ENCODE data around the gene LAMA2. TPM values are rescaled to one million over a fixed set of nuclear protein-coding genes. Genes with fewer than 3 reads are reported as not detected.

Gene LAMA2
- total and polyA plus RNA-seq, 2 donors from 2014 or later: 2.2 to 20.8 TPM

DNA sequence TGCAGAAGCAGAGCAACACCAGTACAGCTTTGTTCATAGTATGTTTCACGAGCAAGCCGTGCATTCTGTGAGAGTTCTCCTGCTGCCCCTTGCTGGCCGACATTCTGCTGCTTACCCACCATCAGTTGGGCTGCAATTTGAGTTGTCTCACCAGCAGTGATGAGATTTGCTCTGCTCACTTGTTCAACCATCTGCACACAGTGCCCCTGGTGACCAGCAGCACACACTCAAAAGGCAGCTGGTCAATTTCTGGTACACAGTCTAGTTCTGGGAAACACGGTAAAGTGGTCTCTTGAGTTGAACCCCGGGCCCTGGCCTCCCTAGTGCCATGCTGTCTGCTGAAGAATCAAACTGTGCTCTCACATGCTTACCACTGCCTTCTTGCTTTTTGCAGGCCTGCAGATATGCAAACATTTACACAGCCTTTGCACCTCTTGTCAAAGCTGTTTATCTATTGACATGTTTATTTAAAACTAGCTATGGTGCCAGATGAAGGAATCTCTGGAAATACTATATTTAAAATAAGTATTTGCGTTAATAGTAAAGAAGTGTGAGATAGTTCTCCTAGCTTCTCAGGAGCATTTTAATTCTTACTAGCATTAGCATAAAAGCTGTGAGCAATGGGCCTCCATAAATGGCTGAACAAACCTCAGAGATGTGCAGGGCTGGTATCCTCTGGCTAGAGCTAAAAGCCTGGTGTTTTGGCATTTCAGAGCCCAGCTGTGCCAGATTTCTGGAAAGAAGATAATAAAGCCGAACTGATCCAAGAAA is 592.7 kb downstream of the LAMA2 start:
- intact Hi-C loops (cut with DNase I): no loop called here
- H3K4me3 ChIP-seq (ENCODE audit: low read length in 3 of 3): no peak overlapping the region
- no peak overlapping the region for H3K9ac ChIP-seq (ENCODE audit: low read length in 3 of 3)
- no peaks in the 10 kb centered on the region for H3K4me1 ChIP-seq (ENCODE audit: control insufficient read depth in 2 of 3, insufficient read depth in 2 of 3, low read depth in 1 of 3, low read length in 3 of 3)
- no peak overlapping the region for H3K27ac ChIP-seq (ENCODE audit: low read depth in 2 of 2, low read length in 2 of 2)
- FAIRE-seq (no peak), DNase-seq (peak in 2 of 5 donors; percentile 7 to 12)
- TF ChIP-seq, protein P1, sequence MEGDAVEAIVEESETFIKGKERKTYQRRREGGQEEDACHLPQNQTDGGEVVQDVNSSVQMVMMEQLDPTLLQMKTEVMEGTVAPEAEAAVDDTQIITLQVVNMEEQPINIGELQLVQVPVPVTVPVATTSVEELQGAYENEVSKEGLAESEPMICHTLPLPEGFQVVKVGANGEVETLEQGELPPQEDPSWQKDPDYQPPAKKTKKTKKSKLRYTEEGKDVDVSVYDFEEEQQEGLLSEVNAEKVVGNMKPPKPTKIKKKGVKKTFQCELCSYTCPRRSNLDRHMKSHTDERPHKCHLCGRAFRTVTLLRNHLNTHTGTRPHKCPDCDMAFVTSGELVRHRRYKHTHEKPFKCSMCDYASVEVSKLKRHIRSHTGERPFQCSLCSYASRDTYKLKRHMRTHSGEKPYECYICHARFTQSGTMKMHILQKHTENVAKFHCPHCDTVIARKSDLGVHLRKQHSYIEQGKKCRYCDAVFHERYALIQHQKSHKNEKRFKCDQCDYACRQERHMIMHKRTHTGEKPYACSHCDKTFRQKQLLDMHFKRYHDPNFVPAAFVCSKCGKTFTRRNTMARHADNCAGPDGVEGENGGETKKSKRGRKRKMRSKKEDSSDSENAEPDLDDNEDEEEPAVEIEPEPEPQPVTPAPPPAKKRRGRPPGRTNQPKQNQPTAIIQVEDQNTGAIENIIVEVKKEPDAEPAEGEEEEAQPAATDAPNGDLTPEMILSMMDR (IDR thresholded peaks at IDR 0.05; ENCODE audit: borderline replicate concordance, extremely low read depth, insufficient read depth): no peak
- no peaks in the 10 kb centered on the region for H3K36me3 ChIP-seq (ENCODE audit: control insufficient read depth in 2 of 3, insufficient read depth in 3 of 3, low read length in 3 of 3)
- no peaks in the 10 kb centered on the region for H3K9me3 ChIP-seq (ENCODE audit: control insufficient read depth in 2 of 3, insufficient read depth in 1 of 3, low read length in 3 of 3)
- no peaks in the 10 kb centered on the region for H3K27me3 ChIP-seq (ENCODE audit: control insufficient read depth, insufficient read depth, low read length)

GRCh38 chr6:129476248-129476564 is 593.3 kb downstream of the LAMA2 start:
- Histone ChIP-seq H3K27me3 (ENCODE audit: control insufficient read depth, insufficient read depth, low read length) (no peaks in the 10 kb centered on the region), H3K4me3 (ENCODE audit: low read length in 3 of 3) (no peak overlapping the region), H3K9ac (ENCODE audit: low read length in 3 of 3) (no peak overlapping the region), H3K9me3 (ENCODE audit: control insufficient read depth in 2 of 3, insufficient read depth in 1 of 3, low read length in 3 of 3) (no peaks in the 10 kb centered on the region), H3K36me3 (ENCODE audit: control insufficient read depth in 2 of 3, insufficient read depth in 3 of 3, low read length in 3 of 3) (no peaks in the 10 kb centered on the region), H3K27ac (ENCODE audit: low read depth in 2 of 2, low read length in 2 of 2) (no peak overlapping the region), H3K4me1 (ENCODE audit: control insufficient read depth in 2 of 3, insufficient read depth in 2 of 3, low read depth in 1 of 3, low read length in 3 of 3) (no peaks in the 10 kb centered on the region)
- intact Hi-C loops (cut with DNase I): no loop called here
- DNase-seq (no peak), FAIRE-seq (no peak)
- TF ChIP-seq, protein P1 (IDR thresholded peaks at IDR 0.05; ENCODE audit: borderline replicate concordance, extremely low read depth, insufficient read depth): no peak

GRCh38 chr6:129476810-129477209 is 593.9 kb downstream of the LAMA2 start:
- Histone ChIP-seq H3K4me3 (ENCODE audit: low read length in 3 of 3) (no peak overlapping the region), H3K4me1 (ENCODE audit: control insufficient read depth in 2 of 3, insufficient read depth in 2 of 3, low read depth in 1 of 3, low read length in 3 of 3) (no peaks in the 10 kb centered on the region), H3K27ac (ENCODE audit: low read depth in 2 of 2, low read length in 2 of 2) (no peak overlapping the region), H3K9me3 (ENCODE audit: control insufficient read depth in 2 of 3, insufficient read depth in 1 of 3, low read length in 3 of 3) (no peaks in the 10 kb centered on the region), H3K36me3 (ENCODE audit: control insufficient read depth in 2 of 3, insufficient read depth in 3 of 3, low read length in 3 of 3) (no peaks in the 10 kb centered on the region), H3K9ac (ENCODE audit: low read length in 3 of 3) (no peak overlapping the region), H3K27me3 (ENCODE audit: control insufficient read depth, insufficient read depth, low read length) (no peaks in the 10 kb centered on the region)
- no peak for DNase-seq
- intact Hi-C loops (cut with DNase I): no loop called here
- FAIRE-seq: no peak
- TF ChIP-seq, protein P1 (IDR thresholded peaks at IDR 0.05; ENCODE audit: borderline replicate concordance, extremely low read depth, insufficient read depth): no peak

- H3K9me3 ChIP-seq (ENCODE audit: control insufficient read depth in 2 of 3, insufficient read depth in 1 of 3, low read length in 3 of 3): no peaks in the 10 kb centered on the region
- TF ChIP-seq, protein P1 (IDR thresholded peaks at IDR 0.05; ENCODE audit: borderline replicate concordance, extremely low read depth, insufficient read depth): no peak
- DNase-seq (no peak), FAIRE-seq (no peak)
- H3K4me3 ChIP-seq (ENCODE audit: low read length in 3 of 3): no peak overlapping the region
- no peaks in the 10 kb centered on the region for H3K4me1 ChIP-seq (ENCODE audit: control insufficient read depth in 2 of 3, insufficient read depth in 2 of 3, low read depth in 1 of 3, low read length in 3 of 3)
- no peaks in the 10 kb centered on the region for H3K36me3 ChIP-seq (ENCODE audit: control insufficient read depth in 2 of 3, insufficient read depth in 3 of 3, low read length in 3 of 3)
- no peaks in the 10 kb centered on the region for H3K27me3 ChIP-seq (ENCODE audit: control insufficient read depth, insufficient read depth, low read length)
- intact Hi-C loops (cut with DNase I): no loop called here
- no peak overlapping the region for H3K9ac ChIP-seq (ENCODE audit: low read length in 3 of 3)
- no peak overlapping the region for H3K27ac ChIP-seq (ENCODE audit: low read depth in 2 of 2, low read length in 2 of 2)
Measured at GRCh38 chr6:129478379-129478778, 595.4 kb downstream of the LAMA2 start.

Measured in kidney (tissue), 14 donors.